Osteocyte (in vitro differentiated cells): ENCODE data around the gene XYLB. TPM values are rescaled to one million over a fixed set of nuclear protein-coding genes. Genes with fewer than 3 reads are reported as not detected.

ENCODE experiments used
- DNase-seq: peaks from one replicate; pipeline ENCODE4 v3.0.0; 2021; ENCODE audit warnings: mixed read lengths; ENCODE audit not compliant: unreplicated experiment; ENCODE audit errors: extremely low spot score
- H3K27ac Mint-ChIP-seq: one replicate; pipeline ENCODE4 v1.8.0; 2021; ENCODE audit warnings: mild to moderate bottlenecking, mixed read lengths; ENCODE audit not compliant: unreplicated experiment
- H3K27me3 Mint-ChIP-seq: one replicate; pipeline ENCODE4 v1.8.0; 2021; ENCODE audit warnings: mixed read lengths; ENCODE audit not compliant: unreplicated experiment
- H3K36me3 Mint-ChIP-seq: one replicate; pipeline ENCODE4 v1.8.0; 2021; ENCODE audit warnings: mixed read lengths; ENCODE audit not compliant: unreplicated experiment
- H3K4me1 Mint-ChIP-seq: one replicate; pipeline ENCODE4 v1.8.0; 2021; ENCODE audit warnings: mixed read lengths; ENCODE audit not compliant: unreplicated experiment
- H3K4me3 Mint-ChIP-seq: one replicate; pipeline ENCODE4 v1.8.0; 2021; ENCODE audit warnings: mild to moderate bottlenecking, moderate library complexity, mixed read lengths; ENCODE audit not compliant: unreplicated experiment
- H3K9me3 Mint-ChIP-seq: one replicate; pipeline ENCODE4 v1.8.0; 2021; ENCODE audit warnings: mixed read lengths; ENCODE audit not compliant: unreplicated experiment
- CTCF ChIP-seq: fragments of 200-600 bp; sonication (generic); IDR thresholded peaks from 2 replicates; pipeline ENCODE4 v1.5.0; 2021; ENCODE audit warnings: antibody characterized with exemption, mild to moderate bottlenecking, moderate library complexity
- total RNA-seq: library from RNA; stranded (reverse); gene quantifications from 2 replicates; pipeline ENCODE4 v1.2.1, GENCODE V29; 2021

Gene XYLB
- total RNA-seq, 1 donor from 2014 or later, result 6.3 TPM

- H3K36me3 Mint-ChIP-seq, result no peaks in the 10 kb centered on the region
- peaks cover 26% of the 10 kb centered on the region for H3K4me1 Mint-ChIP-seq
- no peak overlapping the region for H3K4me3 Mint-ChIP-seq
- no peak overlapping the region for H3K27ac Mint-ChIP-seq
- no peak for DNase-seq
- no peaks in the 10 kb centered on the region for H3K9me3 Mint-ChIP-seq
- no peak for TF ChIP-seq CTCF
- no peaks in the 10 kb centered on the region for H3K27me3 Mint-ChIP-seq
These were observed 112.4 kb downstream of the XYLB start for GRCh38 chr3:38458796-38459498.

- H3K4me3 Mint-ChIP-seq, result no peak overlapping the region
- no peak for TF ChIP-seq CTCF
- DNase-seq, result peak; percentile 80
These were observed 113.0 kb downstream of the XYLB start for GRCh38 chr3:38459499-38460048.

GRCh38 chr3:38460377-38461270 is 114.0 kb downstream of the XYLB start:
- H3K4me3 Mint-ChIP-seq, result no peak overlapping the region
- H3K27ac Mint-ChIP-seq, result no peak overlapping the region
- H3K4me1 Mint-ChIP-seq, result peaks cover 25% of the 10 kb centered on the region
- H3K36me3 Mint-ChIP-seq, result no peaks in the 10 kb centered on the region
- no peak for TF ChIP-seq CTCF
- H3K9me3 Mint-ChIP-seq, result peaks cover 4% of the 10 kb centered on the region
- DNase-seq, result peak; percentile 71
- H3K27me3 Mint-ChIP-seq, result no peaks in the 10 kb centered on the region

More at GRCh38 chr3:38459499-38460048, 113.0 kb downstream of the XYLB start:
- Mint-ChIP-seq H3K4me1 (peaks cover 26% of the 10 kb centered on the region), H3K27me3 (no peaks in the 10 kb centered on the region), H3K27ac (no peak overlapping the region), H3K36me3 (no peaks in the 10 kb centered on the region), H3K9me3 (no peaks in the 10 kb centered on the region)

Other genes with a start within 250 kb of the XYLB start
- gene ACAA1, start 209.7 kb upstream of the XYLB start, total RNA-seq, result 60.3 and 62.0 TPM in 2 replicates
- gene MYD88, start 208.1 kb upstream of the XYLB start, total RNA-seq, result 13.3 TPM in 2 replicates
- gene OXSR1, start 181.2 kb upstream of the XYLB start, total RNA-seq, result 55.7 and 57.8 TPM in 2 replicates
- 0.99 and 1.2 TPM in 2 replicates for gene SLC22A13, start 81.0 kb upstream of the XYLB start, total RNA-seq
- 0.30 and 0.47 TPM in 2 replicates for gene SLC22A14, start 64.5 kb upstream of the XYLB start, total RNA-seq
- gene ACVR2B, start 107.1 kb downstream of the XYLB start, total RNA-seq, result 9.4 and 10.3 TPM in 2 replicates
- 17.9 and 18.4 TPM in 2 replicates for gene EXOG, start 149.6 kb downstream of the XYLB start, total RNA-seq